ENCODE results near the gene MBP. TPM values are rescaled to one million over a fixed set of nuclear protein-coding genes. Genes with fewer than 3 reads are reported as not detected.

The MBP gene
- total and polyA plus RNA-seq, 5 donors from 2014 or later: 134 to 172 (median 143) TPM

- Histone ChIP-seq H3K9me3 (ENCODE audit: control insufficient read depth in 2 of 2, low read length in 2 of 2) (no peaks in the 10 kb centered on the region), H3K4me3 (ENCODE audit: low read depth, low read length) (no peak overlapping the region), H3K27ac (ENCODE audit: insufficient read depth, low read length, poor library complexity, severe bottlenecking) (peak overlapping the region; percentile 49), H3K4me1 (ENCODE audit: control insufficient read depth, insufficient read depth, low read length, poor library complexity, severe bottlenecking) (peaks cover 60% of the 10 kb centered on the region), H3K36me3 (ENCODE audit: control insufficient read depth, insufficient read depth, low read length) (peaks cover 42% of the 10 kb centered on the region), H3K27me3 (ENCODE audit: control insufficient read depth, insufficient read depth, low read length) (no peaks in the 10 kb centered on the region)
- peak overlapping the region in 2 of 4 donors; percentile 2 to 42 for H3K4me3 Mint-ChIP-seq
- peaks cover 0 to 3% (median 0%) of the 10 kb centered on the region in 7 donors for H3K9me3 Mint-ChIP-seq
- DNase-seq: no peak
- H3K27ac Mint-ChIP-seq: peak overlapping the region; percentile 59 to 86 (median 72)
- no peaks in the 10 kb centered on the region for H3K27me3 Mint-ChIP-seq
- H3K4me1 Mint-ChIP-seq: peaks cover 36 to 95% (median 68%) of the 10 kb centered on the region in 4 donors
- peaks cover 24% of the 10 kb centered on the region for H3K36me3 Mint-ChIP-seq
- no peak for ATAC-seq (ENCODE audit: low read depth in 2 of 2)
Observed at GRCh38 chr18:77110936-77111335, 21.6 kb downstream of the MBP start.

- H3K9me3 ChIP-seq (ENCODE audit: control insufficient read depth in 2 of 2, low read length in 2 of 2): no peaks in the 10 kb centered on the region
- Mint-ChIP-seq H3K9me3 (peaks cover 0 to 3% (median 0%) of the 10 kb centered on the region in 7 donors), H3K4me1 (peaks cover 41 to 98% (median 72%) of the 10 kb centered on the region in 4 donors), H3K36me3 (peaks cover 29% of the 10 kb centered on the region), H3K27me3 (peaks cover under 1% of the 10 kb centered on the region), H3K4me3 (peak overlapping the region in 1 of 4 donors; percentile 36), H3K27ac (peak overlapping the region in 2 of 3 donors; percentile 72 to 79)
- ATAC-seq (ENCODE audit: low read depth in 2 of 2) (no peak), DNase-seq (no peak)
- no peak overlapping the region for H3K4me3 ChIP-seq (ENCODE audit: low read depth, low read length)
- H3K27ac ChIP-seq (ENCODE audit: insufficient read depth, low read length, poor library complexity, severe bottlenecking): peak overlapping the region; percentile 49
- H3K27me3 ChIP-seq (ENCODE audit: control insufficient read depth, insufficient read depth, low read length): no peaks in the 10 kb centered on the region
- H3K4me1 ChIP-seq (ENCODE audit: control insufficient read depth, insufficient read depth, low read length, poor library complexity, severe bottlenecking): peaks cover 61% of the 10 kb centered on the region
- H3K36me3 ChIP-seq (ENCODE audit: control insufficient read depth, insufficient read depth, low read length): peaks cover 37% of the 10 kb centered on the region
Observed at GRCh38 chr18:77110400-77110799, 22.2 kb downstream of the MBP start.

GRCh38 chr18:77109648-77110019 lies 22.9 kb downstream of the MBP start:
- peak overlapping the region; percentile 56 for H3K27ac ChIP-seq (ENCODE audit: insufficient read depth, low read length, poor library complexity, severe bottlenecking)
- H3K36me3 ChIP-seq (ENCODE audit: control insufficient read depth, insufficient read depth, low read length): peaks cover 35% of the 10 kb centered on the region
- no peaks in the 10 kb centered on the region for H3K9me3 ChIP-seq (ENCODE audit: control insufficient read depth in 2 of 2, low read length in 2 of 2)
- ATAC-seq (ENCODE audit: low read depth in 2 of 2) (no peak), DNase-seq (no peak)
- Mint-ChIP-seq H3K4me3 (peak overlapping the region in 1 of 4 donors; percentile 4), H3K4me1 (peaks cover 44 to 97% (median 75%) of the 10 kb centered on the region in 4 donors), H3K27me3 (peaks cover 4% of the 10 kb centered on the region), H3K36me3 (peaks cover 33% of the 10 kb centered on the region), H3K9me3 (peaks cover 0 to 3% (median 0%) of the 10 kb centered on the region in 7 donors), H3K27ac (peak overlapping the region; percentile 14 to 98 (median 94))
- peaks cover 61% of the 10 kb centered on the region for H3K4me1 ChIP-seq (ENCODE audit: control insufficient read depth, insufficient read depth, low read length, poor library complexity, severe bottlenecking)
- H3K27me3 ChIP-seq (ENCODE audit: control insufficient read depth, insufficient read depth, low read length): no peaks in the 10 kb centered on the region
- H3K4me3 ChIP-seq (ENCODE audit: low read depth, low read length): no peak overlapping the region

GRCh38 chr18:77108821-77109647 lies 23.5 kb downstream of the MBP start:
- H3K27ac Mint-ChIP-seq: peak overlapping the region; percentile 94 to 98 (median 98)
- peak overlapping the region; percentile 4 to 66 (median 46) for H3K4me3 Mint-ChIP-seq
- peaks cover 40 to 97% (median 75%) of the 10 kb centered on the region in 4 donors for H3K4me1 Mint-ChIP-seq
- H3K27me3 Mint-ChIP-seq: peaks cover 4% of the 10 kb centered on the region
- ATAC-seq (ENCODE audit: low read depth in 2 of 2) (no peak), DNase-seq (no peak)
- peaks cover 0 to 3% (median 0%) of the 10 kb centered on the region in 7 donors for H3K9me3 Mint-ChIP-seq
- Histone ChIP-seq H3K27me3 (ENCODE audit: control insufficient read depth, insufficient read depth, low read length) (no peaks in the 10 kb centered on the region), H3K4me1 (ENCODE audit: control insufficient read depth, insufficient read depth, low read length, poor library complexity, severe bottlenecking) (peaks cover 63% of the 10 kb centered on the region), H3K36me3 (ENCODE audit: control insufficient read depth, insufficient read depth, low read length) (peaks cover 36% of the 10 kb centered on the region), H3K4me3 (ENCODE audit: low read depth, low read length) (peak overlapping the region; percentile 71), H3K9me3 (ENCODE audit: control insufficient read depth in 2 of 2, low read length in 2 of 2) (no peaks in the 10 kb centered on the region), H3K27ac (ENCODE audit: insufficient read depth, low read length, poor library complexity, severe bottlenecking) (peak overlapping the region; percentile 86)
- peaks cover 36% of the 10 kb centered on the region for H3K36me3 Mint-ChIP-seq

GRCh38 chr18:77108001-77108692 lies 24.4 kb downstream of the MBP start:
- peaks cover 72% of the 10 kb centered on the region for H3K4me1 ChIP-seq (ENCODE audit: control insufficient read depth, insufficient read depth, low read length, poor library complexity, severe bottlenecking)

GRCh38 chr18:77107292-77107691 lies 25.3 kb downstream of the MBP start:
- peak overlapping the region; percentile 94 to 98 (median 98) for H3K27ac Mint-ChIP-seq
- Histone ChIP-seq H3K4me3 (ENCODE audit: low read depth, low read length) (peak overlapping the region; percentile 71), H3K4me1 (ENCODE audit: control insufficient read depth, insufficient read depth, low read length, poor library complexity, severe bottlenecking) (peaks cover 81% of the 10 kb centered on the region), H3K9me3 (ENCODE audit: control insufficient read depth in 2 of 2, low read length in 2 of 2) (no peaks in the 10 kb centered on the region), H3K27me3 (ENCODE audit: control insufficient read depth, insufficient read depth, low read length) (no peaks in the 10 kb centered on the region), H3K36me3 (ENCODE audit: control insufficient read depth, insufficient read depth, low read length) (peaks cover 31% of the 10 kb centered on the region), H3K27ac (ENCODE audit: insufficient read depth, low read length, poor library complexity, severe bottlenecking) (peak overlapping the region; percentile 86)
- H3K9me3 Mint-ChIP-seq: peaks cover 0 to 3% (median 0%) of the 10 kb centered on the region in 7 donors
- DNase-seq (no peak), ATAC-seq (ENCODE audit: low read depth in 2 of 2) (no peak)
- peaks cover 29% of the 10 kb centered on the region for H3K36me3 Mint-ChIP-seq
- H3K4me1 Mint-ChIP-seq: peaks cover 40 to 97% (median 75%) of the 10 kb centered on the region in 4 donors
- peak overlapping the region; percentile 53 to 83 (median 68) for H3K4me3 Mint-ChIP-seq
- H3K27me3 Mint-ChIP-seq: peaks cover 4% of the 10 kb centered on the region

More at GRCh38 chr18:77108001-77108692, 24.4 kb downstream of the MBP start:
- DNase-seq (peak in 1 of 3 donors; percentile 39), ATAC-seq (ENCODE audit: low read depth in 2 of 2) (peak; percentile 37 to 50)
- no peaks in the 10 kb centered on the region for H3K9me3 ChIP-seq (ENCODE audit: control insufficient read depth in 2 of 2, low read length in 2 of 2)
- Mint-ChIP-seq H3K27ac (peak overlapping the region; percentile 94 to 98 (median 98)), H3K36me3 (peaks cover 33% of the 10 kb centered on the region), H3K27me3 (peaks cover 4% of the 10 kb centered on the region), H3K9me3 (peaks cover 0 to 3% (median 0%) of the 10 kb centered on the region in 7 donors), H3K4me3 (peak overlapping the region; percentile 53 to 83 (median 62)), H3K4me1 (peaks cover 38 to 97% (median 75%) of the 10 kb centered on the region in 4 donors)
- H3K4me3 ChIP-seq (ENCODE audit: low read depth, low read length): peak overlapping the region; percentile 71
- H3K36me3 ChIP-seq (ENCODE audit: control insufficient read depth, insufficient read depth, low read length): peaks cover 38% of the 10 kb centered on the region
- H3K27ac ChIP-seq (ENCODE audit: insufficient read depth, low read length, poor library complexity, severe bottlenecking): peak overlapping the region; percentile 86
- no peaks in the 10 kb centered on the region for H3K27me3 ChIP-seq (ENCODE audit: control insufficient read depth, insufficient read depth, low read length)

- no peaks in the 10 kb centered on the region for H3K9me3 ChIP-seq (ENCODE audit: control insufficient read depth in 2 of 2, low read length in 2 of 2)
- H3K36me3 ChIP-seq (ENCODE audit: control insufficient read depth, insufficient read depth, low read length): peaks cover 31% of the 10 kb centered on the region
- peak overlapping the region; percentile 71 for H3K4me3 ChIP-seq (ENCODE audit: low read depth, low read length)
- H3K27ac ChIP-seq (ENCODE audit: insufficient read depth, low read length, poor library complexity, severe bottlenecking): peak overlapping the region; percentile 86
- Mint-ChIP-seq H3K27me3 (peaks cover 4% of the 10 kb centered on the region), H3K36me3 (peaks cover 25% of the 10 kb centered on the region), H3K9me3 (peaks cover 0 to 3% (median 0%) of the 10 kb centered on the region in 7 donors), H3K4me1 (peaks cover 42 to 97% (median 77%) of the 10 kb centered on the region in 4 donors), H3K4me3 (peak overlapping the region; percentile 55 to 83 (median 76)), H3K27ac (peak overlapping the region; percentile 94 to 98 (median 98))
- ATAC-seq (ENCODE audit: low read depth in 2 of 2): peak; percentile 64
- no peaks in the 10 kb centered on the region for H3K27me3 ChIP-seq (ENCODE audit: control insufficient read depth, insufficient read depth, low read length)
- peak; percentile 74 to 94 (median 86) for DNase-seq
- H3K4me1 ChIP-seq (ENCODE audit: control insufficient read depth, insufficient read depth, low read length, poor library complexity, severe bottlenecking): peaks cover 90% of the 10 kb centered on the region
Observed at GRCh38 chr18:77106331-77106730, 26.3 kb downstream of the MBP start.

All from CD4-positive, CD25-positive, alpha-beta regulatory T cell (primary cell).